Measurements from ENCODE around the gene DCN.

Gene DCN

DNA sequence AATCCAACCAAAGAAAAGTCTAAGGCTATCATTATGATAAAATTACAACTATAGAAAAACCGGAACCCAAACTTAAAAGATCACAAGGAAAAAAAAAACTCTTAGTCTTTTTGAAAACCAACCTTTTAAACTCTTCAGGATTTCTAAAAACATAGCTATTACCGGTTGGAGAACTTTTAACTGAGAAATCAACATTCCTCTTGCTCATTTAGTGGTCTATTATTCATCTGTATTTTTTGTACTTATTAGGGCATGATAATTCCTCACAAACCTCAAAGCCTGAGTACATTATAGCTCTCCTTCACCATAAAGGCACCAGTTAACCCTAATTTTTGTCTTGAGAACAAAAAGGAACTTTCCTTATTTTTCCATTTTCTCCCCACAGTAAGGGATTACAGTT lies 81.7 kb downstream of the DCN start:
- Histone ChIP-seq H3K4me3 (ENCODE audit: low read length) (no peak overlapping the region), H3K9ac (ENCODE audit: low read length) (no peak overlapping the region), H3K27me3 (replicated peaks; ENCODE audit: control insufficient read depth, insufficient read depth, low read length) (no peaks in the 10 kb centered on the region), H3K4me1 (ENCODE audit: control insufficient read depth, insufficient read depth, low read length) (peaks cover 37% of the 10 kb centered on the region), H3K9me3 (ENCODE audit: control insufficient read depth, low read length) (no peaks in the 10 kb centered on the region), H3K36me3 (ENCODE audit: control insufficient read depth, insufficient read depth, low read length, severe bottlenecking) (peaks cover 4% of the 10 kb centered on the region)
- DNase-seq (ENCODE audit: low read depth) = no peak

DNA sequence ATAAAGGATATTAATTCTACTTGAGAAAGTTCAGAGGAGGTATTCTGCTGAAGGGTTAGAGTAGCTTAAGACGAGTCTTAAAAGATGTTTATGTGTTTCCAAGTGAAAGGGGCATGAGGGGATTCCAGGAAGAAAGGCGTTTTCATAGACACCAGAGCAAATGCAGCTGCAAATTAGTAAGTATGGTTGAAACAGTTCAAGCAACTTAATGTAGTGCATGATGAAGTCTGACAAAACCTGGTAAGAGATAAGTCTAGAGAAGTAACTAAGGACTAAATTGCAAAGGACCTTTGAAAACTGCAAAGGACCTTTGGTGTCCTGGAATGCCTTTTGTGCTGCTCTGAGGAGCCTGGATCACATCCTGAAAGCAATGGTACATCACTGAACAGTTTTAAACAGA lies 82.8 kb downstream of the DCN start:
- Histone ChIP-seq H3K4me1 (ENCODE audit: control insufficient read depth, insufficient read depth, low read length) (peaks cover 33% of the 10 kb centered on the region), H3K9ac (ENCODE audit: low read length) (peak overlapping the region; percentile 59), H3K27me3 (replicated peaks; ENCODE audit: control insufficient read depth, insufficient read depth, low read length) (no peaks in the 10 kb centered on the region), H3K36me3 (ENCODE audit: control insufficient read depth, insufficient read depth, low read length, severe bottlenecking) (peaks cover 4% of the 10 kb centered on the region), H3K9me3 (ENCODE audit: control insufficient read depth, low read length) (no peaks in the 10 kb centered on the region), H3K4me3 (ENCODE audit: low read length) (no peak overlapping the region)
- DNase-seq (ENCODE audit: low read depth) = no peak

DNA sequence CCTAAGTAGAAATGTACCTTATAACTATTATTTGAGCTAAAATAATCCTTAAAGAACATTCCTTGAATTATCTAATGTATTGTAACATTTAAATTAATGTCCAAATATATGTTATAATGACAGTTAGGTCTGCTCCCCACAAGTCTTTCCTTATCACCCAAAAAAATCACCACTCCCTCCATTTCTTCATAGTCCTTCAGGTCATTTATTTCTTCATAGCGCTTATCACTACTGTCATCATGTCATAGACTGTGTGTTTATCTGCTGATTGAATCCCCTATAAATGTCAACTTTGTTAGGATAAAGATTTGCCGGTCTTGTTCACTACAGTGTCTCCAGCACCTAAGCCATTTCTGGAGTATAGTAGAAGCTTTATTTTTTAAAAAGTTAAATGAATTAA lies 83.3 kb downstream of the DCN start:
- DNase-seq (ENCODE audit: low read depth) = no peak
- Histone ChIP-seq H3K9ac (ENCODE audit: low read length) (peak overlapping the region; percentile 59), H3K4me3 (ENCODE audit: low read length) (peak overlapping the region; percentile 29), H3K9me3 (ENCODE audit: control insufficient read depth, low read length) (no peaks in the 10 kb centered on the region), H3K4me1 (ENCODE audit: control insufficient read depth, insufficient read depth, low read length) (peaks cover 35% of the 10 kb centered on the region), H3K27me3 (replicated peaks; ENCODE audit: control insufficient read depth, insufficient read depth, low read length) (no peaks in the 10 kb centered on the region), H3K36me3 (ENCODE audit: control insufficient read depth, insufficient read depth, low read length, severe bottlenecking) (peaks cover 4% of the 10 kb centered on the region)

DNA sequence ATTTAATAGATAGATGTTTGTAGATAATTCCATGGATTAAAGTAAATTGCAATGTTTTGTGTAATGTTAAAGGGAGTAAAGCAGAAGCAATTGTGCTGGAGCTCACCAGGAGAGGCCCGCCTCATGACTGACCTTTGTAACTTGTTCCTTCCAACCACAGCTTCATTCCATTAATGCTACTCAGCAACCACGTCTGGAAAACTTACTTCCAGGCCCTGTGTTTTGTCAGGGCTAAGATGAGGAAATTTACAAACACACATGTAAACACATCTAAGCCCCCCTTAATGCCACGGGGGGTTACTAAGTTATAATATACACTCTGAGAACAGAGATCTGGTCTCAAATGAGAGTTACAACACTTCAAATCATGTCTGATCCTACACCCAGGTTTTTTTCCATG lies 83.7 kb downstream of the DCN start:
- H3K36me3 ChIP-seq (ENCODE audit: control insufficient read depth, insufficient read depth, low read length, severe bottlenecking) = peaks cover 4% of the 10 kb centered on the region

DNA sequence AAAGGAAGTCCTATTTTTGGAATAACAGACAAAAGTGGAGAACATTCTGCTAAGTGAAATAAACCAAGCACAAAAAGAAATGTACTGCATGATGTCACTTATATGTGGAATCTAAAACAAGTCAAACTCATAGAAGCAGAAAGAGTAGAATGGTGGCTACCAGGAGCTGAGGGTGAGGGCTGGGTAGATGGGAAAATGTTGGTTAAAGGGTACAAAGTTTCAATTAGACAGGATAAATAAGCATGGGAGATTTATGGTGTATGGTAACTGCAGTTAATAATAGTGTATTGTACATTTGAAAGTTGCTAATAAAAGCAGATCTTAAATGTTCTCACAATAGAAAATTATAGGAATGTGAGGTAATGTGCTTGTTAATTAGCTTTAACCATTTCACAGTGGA lies 84.2 kb downstream of the DCN start:
- H3K9me3 ChIP-seq (ENCODE audit: control insufficient read depth, low read length) = no peaks in the 10 kb centered on the region
- no peaks in the 10 kb centered on the region for H3K27me3 ChIP-seq (replicated peaks; ENCODE audit: control insufficient read depth, insufficient read depth, low read length)
- H3K9ac ChIP-seq (ENCODE audit: low read length) = peak overlapping the region; percentile 44
- peaks cover 4% of the 10 kb centered on the region for H3K36me3 ChIP-seq (ENCODE audit: control insufficient read depth, insufficient read depth, low read length, severe bottlenecking)
- no peak for DNase-seq (ENCODE audit: low read depth)
- peak overlapping the region; percentile 28 for H3K4me3 ChIP-seq (ENCODE audit: low read length)
- H3K4me1 ChIP-seq (ENCODE audit: control insufficient read depth, insufficient read depth, low read length) = peaks cover 43% of the 10 kb centered on the region

More for the DNA sequence above, 83.7 kb downstream of the DCN start:
- Histone ChIP-seq H3K4me3 (ENCODE audit: low read length) (peak overlapping the region; percentile 29), H3K9me3 (ENCODE audit: control insufficient read depth, low read length) (no peaks in the 10 kb centered on the region), H3K9ac (ENCODE audit: low read length) (peak overlapping the region; percentile 59), H3K4me1 (ENCODE audit: control insufficient read depth, insufficient read depth, low read length) (peaks cover 39% of the 10 kb centered on the region), H3K27me3 (replicated peaks; ENCODE audit: control insufficient read depth, insufficient read depth, low read length) (no peaks in the 10 kb centered on the region)
- DNase-seq (ENCODE audit: low read depth) = peak; percentile 93

DNA sequence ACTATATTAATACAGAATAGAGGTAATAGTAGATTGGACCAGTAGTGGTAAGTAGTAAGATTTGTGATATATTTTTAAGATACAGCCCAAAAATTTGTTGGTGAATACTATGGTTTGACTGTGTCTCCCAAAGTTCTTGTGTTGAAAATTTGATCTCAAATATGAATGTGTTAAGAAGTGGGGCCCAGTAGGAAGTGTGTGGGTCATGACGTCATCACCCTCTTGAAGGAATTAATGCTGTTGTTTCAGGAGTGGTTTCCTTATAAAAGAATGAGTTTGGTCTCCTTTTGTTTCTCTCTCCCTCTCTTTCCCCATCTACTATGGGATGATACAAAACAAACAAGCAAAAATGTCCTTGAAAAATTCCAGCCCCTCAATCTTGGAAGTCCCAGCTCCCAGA lies 87.7 kb downstream of the DCN start:
- Histone ChIP-seq H3K27me3 (replicated peaks; ENCODE audit: control insufficient read depth, insufficient read depth, low read length) (no peaks in the 10 kb centered on the region), H3K9ac (ENCODE audit: low read length) (no peak overlapping the region), H3K4me1 (ENCODE audit: control insufficient read depth, insufficient read depth, low read length) (peaks cover 32% of the 10 kb centered on the region), H3K36me3 (ENCODE audit: control insufficient read depth, insufficient read depth, low read length, severe bottlenecking) (no peaks in the 10 kb centered on the region), H3K9me3 (ENCODE audit: control insufficient read depth, low read length) (peaks cover 10% of the 10 kb centered on the region), H3K4me3 (ENCODE audit: low read length) (no peak overlapping the region)
- DNase-seq (ENCODE audit: low read depth) = no peak

DNA sequence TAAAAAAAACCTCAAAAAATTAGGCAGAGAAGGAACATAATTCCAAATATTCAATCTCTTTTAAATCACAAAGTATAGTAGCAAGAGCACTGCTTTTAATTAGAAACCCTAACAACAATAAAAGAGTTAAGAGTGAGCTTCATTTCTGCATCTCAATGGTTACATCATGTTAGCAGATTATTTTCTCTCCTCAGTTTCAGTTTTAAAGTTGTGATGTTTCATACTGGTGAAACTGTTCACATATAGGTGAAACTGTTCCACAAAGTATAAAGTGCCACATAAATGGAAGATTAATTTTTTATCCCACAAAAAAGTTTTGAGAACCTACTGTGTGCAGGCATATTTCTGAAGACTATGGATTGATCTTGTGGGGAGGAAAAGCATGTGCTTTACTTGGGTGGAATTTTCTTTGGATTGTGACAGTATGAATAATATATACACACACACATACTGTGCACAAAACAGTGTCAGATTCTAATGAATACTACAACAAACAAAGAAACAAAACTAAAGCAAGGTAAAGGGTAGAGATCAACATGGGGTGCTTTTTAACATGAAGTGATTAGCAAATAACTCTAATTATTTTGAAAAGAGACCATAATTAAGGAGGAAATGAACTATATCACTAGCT lies 88.5 kb downstream of the DCN start:
- Histone ChIP-seq H3K9ac (ENCODE audit: low read length) (peak overlapping the region; percentile 39), H3K27me3 (replicated peaks; ENCODE audit: control insufficient read depth, insufficient read depth, low read length) (no peaks in the 10 kb centered on the region), H3K9me3 (ENCODE audit: control insufficient read depth, low read length) (peaks cover 18% of the 10 kb centered on the region), H3K36me3 (ENCODE audit: control insufficient read depth, insufficient read depth, low read length, severe bottlenecking) (no peaks in the 10 kb centered on the region), H3K4me1 (ENCODE audit: control insufficient read depth, insufficient read depth, low read length) (peaks cover 24% of the 10 kb centered on the region), H3K4me3 (ENCODE audit: low read length) (peak overlapping the region; percentile 36)
- DNase-seq (ENCODE audit: low read depth) = peak; percentile 51

DNA sequence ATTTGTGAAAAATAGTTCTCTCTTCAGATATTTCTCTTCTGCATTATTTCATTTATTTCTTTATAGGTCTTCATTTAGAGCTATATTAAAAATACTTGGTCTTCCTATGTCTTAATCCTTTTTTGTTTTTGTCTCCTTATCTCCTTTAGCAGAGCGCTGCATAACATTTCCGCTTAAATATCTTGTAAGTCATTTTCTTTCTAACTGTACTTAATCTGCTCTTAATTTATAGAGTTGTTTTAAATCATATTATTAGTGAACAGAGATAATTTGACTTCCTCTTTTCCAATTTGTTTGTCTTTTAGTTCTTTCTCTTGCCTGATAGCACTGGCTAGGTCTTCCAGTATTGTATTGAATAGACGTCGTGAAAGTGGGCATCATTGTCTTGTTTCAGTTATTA lies 89.3 kb downstream of the DCN start:
- Histone ChIP-seq H3K9me3 (ENCODE audit: control insufficient read depth, low read length) (peaks cover 25% of the 10 kb centered on the region), H3K9ac (ENCODE audit: low read length) (no peak overlapping the region), H3K36me3 (ENCODE audit: control insufficient read depth, insufficient read depth, low read length, severe bottlenecking) (no peaks in the 10 kb centered on the region), H3K4me3 (ENCODE audit: low read length) (no peak overlapping the region), H3K4me1 (ENCODE audit: control insufficient read depth, insufficient read depth, low read length) (peaks cover 16% of the 10 kb centered on the region), H3K27me3 (replicated peaks; ENCODE audit: control insufficient read depth, insufficient read depth, low read length) (no peaks in the 10 kb centered on the region)
- DNase-seq (ENCODE audit: low read depth) = no peak

DNA sequence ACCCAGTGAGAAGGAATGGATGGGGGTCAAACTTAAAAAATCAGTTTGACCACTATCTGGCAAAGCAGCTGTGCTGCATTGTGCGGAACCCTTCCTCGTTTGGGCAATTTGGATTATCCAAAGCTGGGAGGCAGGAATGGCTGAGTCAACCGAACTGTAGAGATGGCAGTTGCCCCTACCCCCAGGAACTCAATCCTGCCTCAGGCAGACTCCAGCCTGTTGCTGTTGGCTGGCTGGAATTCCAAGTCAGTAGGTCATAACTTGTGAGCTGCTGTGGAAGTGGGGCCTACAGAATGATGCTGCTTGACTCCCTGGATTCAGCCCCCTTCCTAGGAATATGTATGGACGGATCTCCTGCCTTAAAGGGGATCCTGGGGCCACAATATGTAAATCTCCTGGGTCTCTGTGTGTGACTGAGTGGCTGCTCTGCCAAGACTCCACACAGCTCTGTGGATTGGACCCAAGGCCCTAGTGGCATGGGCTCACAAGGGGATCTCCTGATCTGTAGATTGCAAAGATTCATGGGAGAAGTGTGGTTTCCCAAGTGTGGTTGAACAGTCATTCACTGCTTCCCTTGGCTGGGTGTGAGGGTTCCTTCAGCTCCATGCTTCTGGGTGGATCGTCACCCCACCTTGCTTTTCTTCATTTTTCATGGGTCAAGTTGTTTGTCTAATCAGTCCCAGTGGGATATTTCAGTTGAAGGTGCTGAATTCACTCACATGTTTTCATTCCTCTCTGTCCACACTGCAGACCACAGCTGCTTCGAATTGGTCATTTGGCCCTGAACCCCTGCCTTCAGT lies 90.5 kb downstream of the DCN start:
- no peak for DNase-seq (ENCODE audit: low read depth)
- H3K4me3 ChIP-seq (ENCODE audit: low read length) = no peak overlapping the region
- no peak overlapping the region for H3K9ac ChIP-seq (ENCODE audit: low read length)
- H3K36me3 ChIP-seq (ENCODE audit: control insufficient read depth, insufficient read depth, low read length, severe bottlenecking) = no peaks in the 10 kb centered on the region
- peaks cover 25% of the 10 kb centered on the region for H3K9me3 ChIP-seq (ENCODE audit: control insufficient read depth, low read length)
- H3K4me1 ChIP-seq (ENCODE audit: control insufficient read depth, insufficient read depth, low read length) = peaks cover 11% of the 10 kb centered on the region
- H3K27me3 ChIP-seq (replicated peaks; ENCODE audit: control insufficient read depth, insufficient read depth, low read length) = no peaks in the 10 kb centered on the region
